Raji (cell line): ENCODE data around the gene ANXA2R.

Source experiments
- POLR2A ChIP-seq: IDR thresholded peaks from 2 replicates; pipeline ENCODE4 v1.6.1; 2011; ENCODE audit warnings: low read depth, low read length, control low read depth; ENCODE audit not compliant: insufficient read depth

The ANXA2R gene

GRCh38 chr5:43038496-43038989 lies 1.6 kb downstream of the ANXA2R start:
- no peak for TF ChIP-seq POLR2A

- TF ChIP-seq POLR2A, result no peak
These were observed 2.3 kb downstream of the ANXA2R start for GRCh38 chr5:43037636-43038495.

- TF ChIP-seq POLR2A, result no peak
These were observed 3.1 kb downstream of the ANXA2R start for GRCh38 chr5:43036856-43037635.

GRCh38 chr5:43036409-43036808 lies 3.7 kb downstream of the ANXA2R start:
- TF ChIP-seq POLR2A, result no peak

- no peak for TF ChIP-seq POLR2A
These were observed 5.5 kb downstream of the ANXA2R start for GRCh38 chr5:43034591-43034968.

GRCh38 chr5:43033841-43034590 lies 6.1 kb downstream of the ANXA2R start:
- TF ChIP-seq POLR2A, result no peak

GRCh38 chr5:43027054-43027785 lies 12.9 kb downstream of the ANXA2R start:
- no peak for TF ChIP-seq POLR2A

GRCh38 chr5:43024217-43024616 lies 15.9 kb downstream of the ANXA2R start:
- no peak for TF ChIP-seq POLR2A

- TF ChIP-seq POLR2A, result no peak
These were observed 19.0 kb downstream of the ANXA2R start for GRCh38 chr5:43021151-43021550.

- TF ChIP-seq POLR2A, result no peak
These were observed 19.7 kb downstream of the ANXA2R start for GRCh38 chr5:43020399-43020746.

- peak; percentile 29; the same call in 1 of the 2 replicates for TF ChIP-seq POLR2A
These were observed 20.3 kb downstream of the ANXA2R start for GRCh38 chr5:43019614-43020398.

GRCh38 chr5:43019291-43019613 lies 20.9 kb downstream of the ANXA2R start:
- TF ChIP-seq POLR2A, result no peak; the same call in 1 of the 2 replicates

GRCh38 chr5:43017428-43017815 lies 22.7 kb downstream of the ANXA2R start:
- TF ChIP-seq POLR2A, result no peak

- TF ChIP-seq POLR2A, result no peak
These were observed 23.8 kb downstream of the ANXA2R start for GRCh38 chr5:43016217-43016779.
